ENCODE results near the gene GKN2.
"Not testable (repeated sequence)": the region's sequence is repeated elsewhere in the genome, so short reads cannot be mapped to it uniquely, and the experiment has no call there.

GKN2 gene

DNA sequence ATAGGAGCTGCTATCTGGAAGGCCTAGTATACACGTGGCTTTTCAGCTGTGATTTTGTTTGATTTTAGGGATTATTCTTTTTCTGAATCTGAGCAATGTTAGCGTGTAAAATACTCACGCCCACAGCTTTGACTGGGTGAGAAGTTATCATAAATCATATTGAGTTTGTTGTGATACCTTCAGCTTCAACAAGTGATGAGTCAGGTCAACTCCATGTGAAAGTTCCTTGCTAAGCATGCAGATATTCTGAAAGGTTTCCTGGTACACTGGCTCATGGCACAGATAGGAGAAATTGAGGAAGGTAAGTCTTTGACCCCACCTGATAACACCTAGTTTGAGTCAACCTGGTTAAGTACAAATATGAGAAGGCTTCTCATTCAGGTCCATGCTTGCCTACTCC lies 21.6 kb upstream of the GKN2 start, which contains the start of gene GKN1:
Gene GKN1, plus strand, starts transcription at position 386 of the 400 bp plus-strand sequence. CDS start 42 bp downstream, outside the sequence.
- Mint-ChIP-seq H3K27ac (no peak within 1 kb of the TSS), H3K27me3 (peaks cover 34% of the 10 kb centered on the region), H3K9me3 (no peaks in the 10 kb centered on the region), H3K4me3 (no peak within 1 kb of the TSS), H3K4me1 (ENCODE audit: low read depth) (no peaks in the 10 kb centered on the region), H3K36me3 (ENCODE audit: low read depth) (no peaks in the 10 kb centered on the region)

GRCh38 chr2:68971591-68972231 lies 19.0 kb upstream of the GKN2 start:
- H3K27ac Mint-ChIP-seq: no peak overlapping the region
- H3K27me3 Mint-ChIP-seq: peaks cover 22% of the 10 kb centered on the region
- no peaks in the 10 kb centered on the region for H3K9me3 Mint-ChIP-seq
- H3K4me3 Mint-ChIP-seq: no peak overlapping the region
- no peaks in the 10 kb centered on the region for H3K36me3 Mint-ChIP-seq (ENCODE audit: low read depth)
- no peaks in the 10 kb centered on the region for H3K4me1 Mint-ChIP-seq (ENCODE audit: low read depth)

- Mint-ChIP-seq H3K36me3 (ENCODE audit: low read depth) (no peaks in the 10 kb centered on the region), H3K27ac (no peak overlapping the region), H3K9me3 (no peaks in the 10 kb centered on the region), H3K4me3 (no peak overlapping the region), H3K27me3 (peaks cover 22% of the 10 kb centered on the region), H3K4me1 (ENCODE audit: low read depth) (no peaks in the 10 kb centered on the region)
Observed at GRCh38 chr2:68970566-68971265, 18.0 kb upstream of the GKN2 start.

DNA sequence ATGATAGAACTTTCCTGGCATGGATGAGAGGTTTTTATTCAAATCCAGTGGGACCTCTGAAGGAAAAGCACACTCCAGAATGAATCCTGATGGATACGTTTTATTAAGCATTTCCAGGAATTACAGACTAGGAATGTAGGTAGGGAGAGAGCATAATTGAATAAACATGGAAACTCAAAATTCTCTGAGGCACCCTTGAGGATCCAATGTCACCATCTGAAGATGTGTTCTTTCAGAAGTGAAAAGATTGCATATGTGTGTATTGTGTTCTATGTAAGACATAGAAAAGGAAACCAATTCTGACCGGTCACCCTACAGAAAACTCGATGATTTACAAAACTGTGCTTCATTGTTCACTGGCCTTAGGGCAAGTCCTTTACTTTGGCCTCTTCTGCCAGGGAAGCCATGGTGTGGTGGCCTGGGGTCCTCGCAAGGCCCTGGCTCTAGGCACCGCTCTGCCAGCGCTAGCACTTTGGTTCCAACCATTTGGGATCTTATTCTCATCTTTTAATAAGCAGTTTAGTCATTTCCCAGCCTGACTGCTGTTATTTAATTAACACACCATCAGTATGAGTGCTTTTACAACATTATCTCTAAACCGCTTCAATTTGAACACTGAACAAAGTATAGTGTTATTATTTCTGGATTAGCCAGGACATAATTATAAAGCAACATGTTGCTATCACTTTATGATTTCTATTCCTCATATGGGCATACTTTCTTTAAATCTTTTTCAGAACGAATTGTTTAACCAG lies 17.2 kb upstream of the GKN2 start:
- no peak overlapping the region for H3K27ac Mint-ChIP-seq
- H3K9me3 Mint-ChIP-seq: no peaks in the 10 kb centered on the region

DNA sequence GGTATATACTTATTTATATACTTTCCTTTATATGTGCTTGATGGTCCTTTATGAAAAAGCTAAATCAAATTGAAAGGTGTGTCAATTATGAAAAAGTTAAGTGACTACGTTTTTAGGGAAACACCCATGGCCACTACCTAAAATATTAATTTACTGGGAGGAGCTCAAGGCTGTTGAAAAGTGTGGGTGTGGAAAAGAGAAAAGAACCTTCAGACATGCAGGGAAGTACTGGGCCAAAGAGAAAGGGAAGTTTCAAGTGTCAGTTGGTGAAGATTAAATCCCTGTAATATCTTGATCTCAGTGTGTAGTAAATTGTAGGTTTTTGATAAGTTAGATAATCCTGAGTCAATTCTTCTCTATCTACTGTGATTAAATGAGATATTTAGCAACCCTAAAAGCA lies 15.5 kb upstream of the GKN2 start:
- Mint-ChIP-seq H3K9me3 (no peaks in the 10 kb centered on the region), H3K27me3 (peaks cover 17% of the 10 kb centered on the region), H3K4me1 (ENCODE audit: low read depth) (no peaks in the 10 kb centered on the region), H3K4me3 (no peak overlapping the region), H3K36me3 (ENCODE audit: low read depth) (no peaks in the 10 kb centered on the region), H3K27ac (no peak overlapping the region)

More for the DNA sequence above, 17.2 kb upstream of the GKN2 start:
- H3K36me3 Mint-ChIP-seq (ENCODE audit: low read depth): no peaks in the 10 kb centered on the region
- H3K4me3 Mint-ChIP-seq: no peak overlapping the region
- no peaks in the 10 kb centered on the region for H3K4me1 Mint-ChIP-seq (ENCODE audit: low read depth)
- peaks cover 17% of the 10 kb centered on the region for H3K27me3 Mint-ChIP-seq

DNA sequence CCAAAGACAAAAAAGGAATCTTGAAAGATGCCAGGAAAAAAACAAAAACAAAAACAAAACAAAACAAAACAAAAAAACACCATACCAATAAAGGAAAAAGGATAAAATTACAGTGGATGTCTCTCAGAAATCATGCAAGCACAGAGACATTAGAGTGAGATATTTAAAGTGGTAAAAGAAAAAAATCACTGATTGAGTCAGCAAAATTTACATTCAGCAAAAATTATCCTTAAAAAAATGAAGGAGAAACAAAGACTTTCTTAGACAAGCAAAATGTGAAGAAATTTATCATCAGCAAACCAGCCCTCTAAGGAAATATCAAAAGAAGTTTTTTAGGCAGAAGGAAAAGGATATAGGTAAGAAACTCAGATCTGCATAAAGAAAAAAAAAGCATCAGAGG lies 11.6 kb upstream of the GKN2 start:
- peaks cover 28% of the 10 kb centered on the region for H3K27me3 Mint-ChIP-seq
- H3K27ac Mint-ChIP-seq: no peak overlapping the region
- no peaks in the 10 kb centered on the region for H3K4me1 Mint-ChIP-seq (ENCODE audit: low read depth)
- no peaks in the 10 kb centered on the region for H3K9me3 Mint-ChIP-seq
- H3K4me3 Mint-ChIP-seq: no peak overlapping the region
- no peaks in the 10 kb centered on the region for H3K36me3 Mint-ChIP-seq (ENCODE audit: low read depth)

DNA sequence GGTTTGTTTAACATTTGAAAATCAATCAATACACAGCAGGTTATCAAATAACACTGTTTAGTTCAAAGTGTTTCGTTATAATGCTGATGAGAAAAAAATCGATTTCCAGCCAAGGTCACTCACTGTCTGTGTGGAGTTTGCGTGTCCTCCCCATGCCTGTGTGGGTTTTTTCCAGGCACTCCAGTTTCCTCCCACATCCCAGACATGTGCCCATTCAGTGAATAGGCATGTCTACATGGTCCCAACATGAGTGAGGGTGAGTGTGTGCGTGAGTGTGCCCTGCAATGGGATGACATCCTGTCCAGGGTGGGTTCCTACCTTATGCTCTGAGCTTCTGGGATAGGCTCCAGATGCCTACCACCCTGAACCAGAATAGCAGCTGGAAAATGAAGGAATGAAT lies 8.7 kb upstream of the GKN2 start:
- Mint-ChIP-seq H3K9me3 (no peaks in the 10 kb centered on the region), H3K4me1 (ENCODE audit: low read depth) (no peaks in the 10 kb centered on the region), H3K4me3 (no peak overlapping the region), H3K27me3 (peaks cover 24% of the 10 kb centered on the region), H3K27ac (no peak overlapping the region), H3K36me3 (ENCODE audit: low read depth) (no peaks in the 10 kb centered on the region)

GRCh38 chr2:68959001-68959400 lies 6.3 kb upstream of the GKN2 start:
- peaks cover 5% of the 10 kb centered on the region for H3K9me3 Mint-ChIP-seq
- no peak overlapping the region for H3K27ac Mint-ChIP-seq
- H3K4me3 Mint-ChIP-seq: no peak overlapping the region
- H3K4me1 Mint-ChIP-seq (ENCODE audit: low read depth): no peaks in the 10 kb centered on the region
- no peaks in the 10 kb centered on the region for H3K36me3 Mint-ChIP-seq (ENCODE audit: low read depth)
- peaks cover 23% of the 10 kb centered on the region for H3K27me3 Mint-ChIP-seq

DNA sequence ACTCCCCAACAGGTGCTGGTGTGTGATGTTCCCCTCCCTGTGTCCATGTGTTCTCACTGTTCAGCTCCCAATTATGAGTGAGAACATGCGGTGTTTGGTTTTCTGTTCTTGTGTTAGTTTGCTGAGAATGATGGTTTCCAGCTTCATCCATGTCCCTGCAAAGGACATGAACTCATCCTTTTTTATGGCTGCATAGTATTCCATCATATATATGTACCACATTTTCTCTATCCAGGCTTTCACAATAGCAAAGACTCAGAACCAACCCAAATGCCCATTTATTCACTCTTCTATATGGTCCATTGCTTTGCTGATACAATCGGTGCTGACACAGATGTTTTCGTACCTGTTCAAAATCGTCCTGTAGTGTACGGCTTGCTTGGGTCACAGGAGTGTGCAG lies 2.7 kb upstream of the GKN2 start:
- peaks cover 11% of the 10 kb centered on the region for H3K27me3 Mint-ChIP-seq
- not testable (repeated sequence) for H3K36me3 Mint-ChIP-seq (ENCODE audit: low read depth); H3K4me3 Mint-ChIP-seq; H3K9me3 Mint-ChIP-seq; H3K27ac Mint-ChIP-seq; H3K4me1 Mint-ChIP-seq (ENCODE audit: low read depth)

- peaks cover 28% of the 10 kb centered on the region for H3K27me3 Mint-ChIP-seq
- H3K4me1 Mint-ChIP-seq (ENCODE audit: low read depth): no peaks in the 10 kb centered on the region
- H3K27ac Mint-ChIP-seq: no peak overlapping the region
- H3K36me3 Mint-ChIP-seq (ENCODE audit: low read depth): no peaks in the 10 kb centered on the region
- peaks cover 5% of the 10 kb centered on the region for H3K9me3 Mint-ChIP-seq
- H3K4me3 Mint-ChIP-seq: no peak overlapping the region
Observed at GRCh38 chr2:68951899-68952298, 794 bp downstream of the GKN2 start.

DNA sequence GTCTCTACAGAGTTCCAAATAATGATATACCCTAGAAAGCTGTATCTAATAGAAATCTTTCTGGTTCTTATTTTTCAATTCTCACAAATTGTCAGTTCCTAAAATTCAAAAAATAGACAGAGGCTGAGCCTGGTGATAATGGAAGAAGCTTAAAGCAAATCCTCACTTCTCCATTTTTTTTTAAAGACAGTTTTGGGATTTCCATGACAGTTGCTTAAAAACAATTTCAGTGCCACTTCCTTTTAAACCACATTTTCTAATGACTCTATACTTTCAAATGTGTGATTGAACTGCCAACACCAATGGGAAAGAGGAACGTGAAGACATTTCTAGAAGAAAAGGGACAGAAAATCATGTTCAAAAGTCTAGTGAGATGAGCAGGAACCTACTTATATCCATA lies 4.0 kb downstream of the GKN2 start:
- H3K4me3 Mint-ChIP-seq: no peak overlapping the region
- no peaks in the 10 kb centered on the region for H3K4me1 Mint-ChIP-seq (ENCODE audit: low read depth)
- H3K27ac Mint-ChIP-seq: no peak overlapping the region
- H3K27me3 Mint-ChIP-seq: peaks cover 39% of the 10 kb centered on the region
- no peaks in the 10 kb centered on the region for H3K36me3 Mint-ChIP-seq (ENCODE audit: low read depth)
- no peaks in the 10 kb centered on the region for H3K9me3 Mint-ChIP-seq

- no peaks in the 10 kb centered on the region for H3K9me3 Mint-ChIP-seq
- no peak overlapping the region for H3K27ac Mint-ChIP-seq
- H3K27me3 Mint-ChIP-seq: peaks cover 45% of the 10 kb centered on the region
Observed at GRCh38 chr2:68946117-68946516, 6.6 kb downstream of the GKN2 start.

DNA sequence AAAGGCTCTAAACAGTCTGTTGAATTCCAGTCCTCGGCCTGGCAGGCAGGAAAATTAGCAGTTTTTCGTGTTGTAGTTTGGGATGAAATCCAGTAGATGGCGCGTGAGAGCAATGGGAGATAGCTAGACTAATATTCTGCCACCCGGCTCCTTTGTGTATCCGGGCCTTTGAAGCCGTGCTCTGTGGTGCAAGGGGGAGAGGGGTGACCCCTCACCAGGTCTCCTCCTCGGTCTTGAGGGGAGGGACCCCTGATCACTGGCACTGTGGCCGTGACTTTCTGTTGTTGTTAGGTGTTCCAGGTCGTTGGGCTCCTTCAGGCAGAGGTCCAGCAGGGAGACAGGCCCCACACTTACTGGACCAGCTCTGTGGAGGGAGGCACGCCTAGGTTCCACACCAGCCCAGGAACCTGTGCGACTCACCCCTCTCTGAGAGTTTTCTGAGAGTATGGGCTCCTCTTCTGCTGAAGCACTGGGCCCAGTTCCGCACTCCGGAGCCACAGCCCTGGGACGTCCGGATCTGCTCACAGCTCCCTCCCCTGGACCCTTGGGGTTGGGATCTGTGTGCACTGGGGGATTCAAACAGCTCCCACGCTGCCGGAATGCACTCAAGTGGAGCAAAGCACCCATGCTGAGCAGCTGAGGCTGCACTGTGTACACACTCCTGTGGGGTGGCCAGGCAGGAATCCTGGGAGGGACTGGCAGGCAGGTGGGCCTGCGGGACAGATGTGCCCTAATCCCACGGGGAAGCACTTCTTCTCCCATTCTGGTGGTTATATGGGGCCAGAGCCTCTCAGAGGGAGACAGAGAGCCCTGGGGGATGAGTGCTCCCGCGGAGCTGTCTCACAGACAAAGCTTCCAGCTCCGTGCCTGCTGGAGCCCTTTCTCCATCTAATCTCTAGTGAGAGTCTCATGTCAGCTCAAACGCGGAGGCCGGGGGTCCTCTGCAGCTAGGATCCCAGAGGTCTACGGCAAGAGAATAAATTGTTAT lies 8.8 kb downstream of the GKN2 start:
- Mint-ChIP-seq H3K27me3 (peaks cover 45% of the 10 kb centered on the region), H3K4me3 (no peak overlapping the region), H3K9me3 (no peaks in the 10 kb centered on the region), H3K27ac (no peak overlapping the region), H3K36me3 (ENCODE audit: low read depth) (no peaks in the 10 kb centered on the region), H3K4me1 (ENCODE audit: low read depth) (no peaks in the 10 kb centered on the region)

More at GRCh38 chr2:68946117-68946516, 6.6 kb downstream of the GKN2 start:
- Mint-ChIP-seq H3K4me3 (no peak overlapping the region), H3K4me1 (ENCODE audit: low read depth) (no peaks in the 10 kb centered on the region), H3K36me3 (ENCODE audit: low read depth) (no peaks in the 10 kb centered on the region)

GRCh38 chr2:68942827-68943226 lies 9.9 kb downstream of the GKN2 start:
- Mint-ChIP-seq H3K4me3 (no peak overlapping the region), H3K9me3 (no peaks in the 10 kb centered on the region), H3K36me3 (ENCODE audit: low read depth) (no peaks in the 10 kb centered on the region), H3K27ac (no peak overlapping the region), H3K27me3 (peaks cover 39% of the 10 kb centered on the region), H3K4me1 (ENCODE audit: low read depth) (no peaks in the 10 kb centered on the region)
